Measurements from ENCODE around the gene ADAM12. TPM values are rescaled to one million over a fixed set of nuclear protein-coding genes. Genes with fewer than 3 reads are reported as not detected.

The ADAM12 gene
- total and polyA plus RNA-seq, 2 of the 13 experiments (the other 11 are each of a cell fraction or from before 2014, with no cell fraction given) = not detected

DNA sequence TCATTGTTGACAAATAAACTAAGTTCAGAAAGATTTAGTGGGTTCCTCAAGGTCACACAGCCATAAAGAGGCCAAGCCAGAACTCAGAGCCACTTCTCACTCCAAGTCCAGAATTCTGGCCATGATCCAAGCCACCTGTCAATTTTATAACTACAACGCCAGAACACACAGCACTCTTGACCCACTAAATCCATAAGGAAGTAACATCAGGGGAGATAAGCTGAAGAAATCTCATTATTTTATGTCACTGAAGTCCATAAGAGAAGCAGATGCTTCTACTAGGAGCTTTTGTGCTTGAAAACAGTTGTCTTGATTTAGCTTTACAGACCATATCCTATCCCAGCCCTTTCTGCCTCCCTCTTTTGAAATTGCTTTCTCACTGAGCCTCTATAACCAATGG is 15.9 kb downstream of the ADAM12 start (continued):
- TF ChIP-seq, protein P1, sequence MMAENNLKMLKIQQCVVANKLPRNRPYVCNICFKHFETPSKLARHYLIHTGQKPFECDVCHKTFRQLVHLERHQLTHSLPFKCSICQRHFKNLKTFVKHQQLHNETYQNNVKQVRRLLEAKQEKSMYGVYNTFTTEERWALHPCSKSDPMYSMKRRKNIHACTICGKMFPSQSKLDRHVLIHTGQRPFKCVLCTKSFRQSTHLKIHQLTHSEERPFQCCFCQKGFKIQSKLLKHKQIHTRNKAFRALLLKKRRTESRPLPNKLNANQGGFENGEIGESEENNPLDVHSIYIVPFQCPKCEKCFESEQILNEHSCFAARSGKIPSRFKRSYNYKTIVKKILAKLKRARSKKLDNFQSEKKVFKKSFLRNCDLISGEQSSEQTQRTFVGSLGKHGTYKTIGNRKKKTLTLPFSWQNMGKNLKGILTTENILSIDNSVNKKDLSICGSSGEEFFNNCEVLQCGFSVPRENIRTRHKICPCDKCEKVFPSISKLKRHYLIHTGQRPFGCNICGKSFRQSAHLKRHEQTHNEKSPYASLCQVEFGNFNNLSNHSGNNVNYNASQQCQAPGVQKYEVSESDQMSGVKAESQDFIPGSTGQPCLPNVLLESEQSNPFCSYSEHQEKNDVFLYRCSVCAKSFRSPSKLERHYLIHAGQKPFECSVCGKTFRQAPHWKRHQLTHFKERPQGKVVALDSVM (CRISPR knock-in tag; IDR thresholded peaks at IDR 0.05) = no peak
- TF ChIP-seq ZNF253 (CRISPR knock-in tag; IDR thresholded peaks at IDR 0.05; ENCODE audit: borderline replicate concordance) (no peak), ZNF589 (CRISPR knock-in tag; conservative IDR thresholded peaks at IDR 0.05) (no peak), NKX3-1 (CRISPR knock-in tag; IDR thresholded peaks at IDR 0.05) (no peak), CEBPG (CRISPR knock-in tag; IDR thresholded peaks at IDR 0.05) (no peak), KAT7 (CRISPR knock-in tag; IDR thresholded peaks at IDR 0.05; ENCODE audit: borderline replicate concordance) (no peak), ZNF737 (CRISPR knock-in tag; IDR thresholded peaks at IDR 0.05; ENCODE audit: borderline replicate concordance) (no peak), POLR2G (IDR thresholded peaks at IDR 0.05; ENCODE audit: low read depth, low read length) (no peak), ZNF878 (CRISPR knock-in tag; IDR thresholded peaks at IDR 0.05) (no peak), ZNF12 (CRISPR knock-in tag; IDR thresholded peaks at IDR 0.05) (no peak)

DNA sequence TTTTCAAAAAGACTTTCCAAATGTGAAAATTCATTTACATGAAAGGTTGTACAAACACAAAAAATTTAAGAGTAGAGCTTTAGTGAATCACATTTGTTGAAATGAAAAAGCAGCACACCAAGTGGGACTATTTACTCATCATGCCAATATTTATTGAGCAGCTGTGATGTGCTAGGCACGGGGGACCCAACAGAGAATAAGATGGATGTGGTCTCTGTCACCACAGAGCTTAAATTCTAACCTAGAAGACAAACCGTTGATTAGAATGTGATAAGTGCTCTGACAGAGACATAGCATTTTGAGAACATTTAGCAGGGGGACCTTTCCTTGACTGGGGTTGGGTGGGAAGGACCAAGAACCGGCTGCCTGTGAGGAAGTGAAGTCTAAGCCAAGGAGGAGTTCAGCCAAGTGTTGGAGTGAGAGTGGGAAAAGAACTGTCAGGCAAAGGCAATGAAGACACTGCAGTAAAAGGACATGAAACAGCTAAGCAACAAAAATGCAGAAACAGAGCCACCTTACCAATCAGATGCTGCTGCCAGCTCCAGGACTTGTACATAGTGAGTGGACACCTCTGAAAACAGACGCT is 19.1 kb downstream of the ADAM12 start:
- in situ Hi-C loops (cut with HindIII; ENCODE audit: extremely low pct_ligation_motif_present, low pct_unique_long_range_greater_than_20kb) = no loop called here
- no peak overlapping the region for H3K4me3 ChIP-seq (replicated peaks in 1 of 3; ENCODE audit: insufficient read depth in 1 of 3, low read depth in 2 of 3, low read length in 3 of 3)
- DNase-seq (ENCODE audit: low spot score) = no peak
- intact Hi-C loops (cut with micrococcal nuclease; ENCODE audit: unreplicated experiment) = no loop called here
- H3K79me2 ChIP-seq (ENCODE audit: insufficient read depth, low read length) = no peaks in the 10 kb centered on the region
- no peak overlapping the region for H3K27ac ChIP-seq (ENCODE audit: extremely low read length, insufficient read depth, low read length)
- CTCF ChIA-PET (ENCODE audit: low intra/inter-chr PET ratio, low total read pairs) = no interaction called here
- no peaks in the 10 kb centered on the region for H3K36me3 ChIP-seq (replicated peaks in 1 of 2; ENCODE audit: control insufficient read depth in 1 of 2, insufficient read depth in 2 of 2, low read length in 2 of 2)
- no TSS peak for BruUV-seq (replicated peaks)
- no peak for FAIRE-seq
- no peaks in the 10 kb centered on the region for H3K9me3 ChIP-seq (ENCODE audit: low read length)
- no peaks in the 10 kb centered on the region for H3K27me3 ChIP-seq (ENCODE audit: control insufficient read depth in 1 of 2, insufficient read depth in 2 of 2, low read length in 2 of 2)
- POLR2A ChIA-PET = no interaction called here
- H2AFZ ChIP-seq (ENCODE audit: low read length) = no peak overlapping the region
- H3K4me2 ChIP-seq (ENCODE audit: low read depth, low read length) = no peak overlapping the region
- WGBS (ENCODE audit: low lambda C conversion rate) = 0% methylated on average over 3 of the region's 4 CpGs
- no peaks in the 10 kb centered on the region for H4K20me1 ChIP-seq (ENCODE audit: insufficient read depth, low read length)
- no peak overlapping the region for H3K9ac ChIP-seq (ENCODE audit: insufficient read depth, low read depth, low read length)
- no peaks in the 10 kb centered on the region for H3K4me1 ChIP-seq (ENCODE audit: insufficient read depth, low read length)
- no peak for ATAC-seq
- TF ChIP-seq SIX4 (CRISPR knock-in tag; IDR thresholded peaks at IDR 0.05) (no peak), SAP130 (CRISPR knock-in tag; IDR thresholded peaks at IDR 0.05; ENCODE audit: low read depth) (no peak), NFKB2 (CRISPR knock-in tag; IDR thresholded peaks at IDR 0.05; ENCODE audit: borderline replicate concordance) (no peak), PHF5A (CRISPR knock-in tag; IDR thresholded peaks at IDR 0.05; ENCODE audit: low read depth, unreplicated experiment) (no peak), MTA1 (CRISPR knock-in tag; IDR thresholded peaks at IDR 0.05; ENCODE audit: borderline replicate concordance) (no peak), REPIN1 (CRISPR knock-in tag; IDR thresholded peaks at IDR 0.05; ENCODE audit: borderline replicate concordance, low read depth) (no peak), NPAS2 (CRISPR knock-in tag; IDR thresholded peaks at IDR 0.05; ENCODE audit: borderline replicate concordance) (no peak), KDM6A (CRISPR knock-in tag; IDR thresholded peaks at IDR 0.05; ENCODE audit: low read depth) (no peak), ZNF564 (CRISPR knock-in tag; IDR thresholded peaks at IDR 0.05) (no peak), NFRKB (IDR thresholded peaks at IDR 0.05) (no peak), U2AF1 (optimal IDR thresholded peaks at IDR 0.05; ENCODE audit: low read depth, low read length) (no peak), MXD4 (CRISPR knock-in tag; IDR thresholded peaks at IDR 0.05) (no peak), ZNF841 (CRISPR knock-in tag; IDR thresholded peaks at IDR 0.05; ENCODE audit: borderline replicate concordance) (no peak), ZNF652 (CRISPR knock-in tag; IDR thresholded peaks at IDR 0.05; ENCODE audit: borderline replicate concordance, low read depth) (no peak)
- TF ChIP-seq, protein P2, sequence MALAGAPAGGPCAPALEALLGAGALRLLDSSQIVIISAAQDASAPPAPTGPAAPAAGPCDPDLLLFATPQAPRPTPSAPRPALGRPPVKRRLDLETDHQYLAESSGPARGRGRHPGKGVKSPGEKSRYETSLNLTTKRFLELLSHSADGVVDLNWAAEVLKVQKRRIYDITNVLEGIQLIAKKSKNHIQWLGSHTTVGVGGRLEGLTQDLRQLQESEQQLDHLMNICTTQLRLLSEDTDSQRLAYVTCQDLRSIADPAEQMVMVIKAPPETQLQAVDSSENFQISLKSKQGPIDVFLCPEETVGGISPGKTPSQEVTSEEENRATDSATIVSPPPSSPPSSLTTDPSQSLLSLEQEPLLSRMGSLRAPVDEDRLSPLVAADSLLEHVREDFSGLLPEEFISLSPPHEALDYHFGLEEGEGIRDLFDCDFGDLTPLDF (CRISPR knock-in tag; IDR thresholded peaks at IDR 0.05) = no peak
